ENCODE measurements around the gene SRRD. TPM values are rescaled to one million over a fixed set of nuclear protein-coding genes. Genes with fewer than 3 reads are reported as not detected.

Gene SRRD
- total RNA-seq (10 to 100 TPM; 16.4 to 21.1 (median 19.2) TPM), polyA plus RNA-seq (10 to 100 TPM in 2 of 3 donors, 1 to 10 TPM in 1; 9.9 to 13.9 (median 12.6) TPM)
- long read RNA-seq, donor 1, full-length matches to known transcripts, result 14 of 14 reads
- long read RNA-seq, donor 1, partial matches to known transcripts, result 0 of 14 reads
- long read RNA-seq, donor 1, other reads (novel, unspliced or antisense), result 0 of 14 reads
- long read RNA-seq, donor 2, full-length matches to known transcripts, result 6 of 18 reads
- long read RNA-seq, donor 2, partial matches to known transcripts, result 5 of 18 reads
- long read RNA-seq, donor 2, other reads (novel, unspliced or antisense), result 7 of 18 reads

GRCh38 chr22:26483439-26484359 lies at the start of gene SRRD, which contains the start of gene HPS4:
SRRD (plus strand) TSS chr22:26483877; CDS start chr22:26483891, 14 bp downstream.
HPS4 (minus strand) TSS chr22:26483783; CDS start chr22:26481762, 2,021 bp downstream.
- 0 to 2% (median 1%) methylated on average over 20 to 85 of the region's 85 CpGs for WGBS, 5 donors
- Histone ChIP-seq H3K9me3 (no peaks in the 10 kb centered on the region), H3K27me3 (replicated peaks in 1 of 7) (no peaks in the 10 kb centered on the region), H3K27ac (peak within 1 kb of the TSS; percentile 93 to 98 (median 96)), H3K4me1 (peaks cover 55 to 76% (median 73%) of the 10 kb centered on the region in 6 donors), H3K36me3 (peaks cover 0 to 41% (median 21%) of the 10 kb centered on the region in 6 donors), H3K4me3 (peak within 1 kb of the TSS; percentile 75 to 93 (median 83))
- peak; percentile 98 for DNase-seq
- intact Hi-C loops (cut with DNase I; ENCODE audit: low total_unique reads), result loop anchor here (10.0 kb wide), 1 partner anchor 181 kb away; no protein-coding TSS in a partner anchor
- peak in 3 of 11 experiments; percentile 14 to 28 (median 28) for TF ChIP-seq CTCF (IDR thresholded peaks at IDR 0.05 in 8 of 11, conservative IDR thresholded peaks at IDR 0.05 in 3 of 11)
- TF ChIP-seq POLR2AphosphoS5 (IDR thresholded peaks at IDR 0.05), result peak; percentile 98 to 99 (median 98)
- TF ChIP-seq POLR2A (IDR thresholded peaks at IDR 0.05), result peak; percentile 70 to 83 (median 78)

- Histone ChIP-seq H3K27ac (no peak overlapping the region), H3K4me3 (no peak overlapping the region), H3K27me3 (replicated peaks in 1 of 7) (no peaks in the 10 kb centered on the region), H3K9me3 (no peaks in the 10 kb centered on the region), H3K36me3 (peaks cover 0 to 44% (median 7%) of the 10 kb centered on the region in 6 donors), H3K4me1 (peaks cover 6 to 61% (median 32%) of the 10 kb centered on the region in 6 donors)
- WGBS, 5 donors, result 53 to 69% (median 59%) methylated on average over 11 of the region's 11 CpGs
- intact Hi-C loops (cut with DNase I; ENCODE audit: low total_unique reads), result no loop called here
- TF ChIP-seq POLR2AphosphoS5 (IDR thresholded peaks at IDR 0.05) (no peak), POLR2A (IDR thresholded peaks at IDR 0.05) (no peak)
- DNase-seq, result no peak
Measured at GRCh38 chr22:26435327-26436093, 48.2 kb upstream of the SRRD start.

- TF ChIP-seq CTCF (IDR thresholded peaks at IDR 0.05 in 8 of 11, conservative IDR thresholded peaks at IDR 0.05 in 3 of 11), result no peak
- no peak for TF ChIP-seq POLR2A (IDR thresholded peaks at IDR 0.05)
- no peak for TF ChIP-seq POLR2AphosphoS5 (IDR thresholded peaks at IDR 0.05)
- 67 to 80% (median 77%) methylated on average over 11 of the region's 11 CpGs for WGBS, 5 donors
- intact Hi-C loops (cut with DNase I; ENCODE audit: low total_unique reads), result no loop called here
Measured at GRCh38 chr22:26436903-26437515, 46.7 kb upstream of the SRRD start.

More at GRCh38 chr22:26436903-26437515, 46.7 kb upstream of the SRRD start:
- H3K4me3 ChIP-seq, result no peak overlapping the region
- no peaks in the 10 kb centered on the region for H3K9me3 ChIP-seq
- H3K27ac ChIP-seq, result no peak overlapping the region
- H3K27me3 ChIP-seq (replicated peaks in 1 of 7), result no peaks in the 10 kb centered on the region
- DNase-seq, result no peak
- peaks cover 0 to 44% (median 7%) of the 10 kb centered on the region in 6 donors for H3K36me3 ChIP-seq
- H3K4me1 ChIP-seq, result peaks cover 4 to 46% (median 18%) of the 10 kb centered on the region in 6 donors

Measured in spleen (tissue), 13 donors.